ENCODE results near the gene JARID2.

JARID2 gene

DNA sequence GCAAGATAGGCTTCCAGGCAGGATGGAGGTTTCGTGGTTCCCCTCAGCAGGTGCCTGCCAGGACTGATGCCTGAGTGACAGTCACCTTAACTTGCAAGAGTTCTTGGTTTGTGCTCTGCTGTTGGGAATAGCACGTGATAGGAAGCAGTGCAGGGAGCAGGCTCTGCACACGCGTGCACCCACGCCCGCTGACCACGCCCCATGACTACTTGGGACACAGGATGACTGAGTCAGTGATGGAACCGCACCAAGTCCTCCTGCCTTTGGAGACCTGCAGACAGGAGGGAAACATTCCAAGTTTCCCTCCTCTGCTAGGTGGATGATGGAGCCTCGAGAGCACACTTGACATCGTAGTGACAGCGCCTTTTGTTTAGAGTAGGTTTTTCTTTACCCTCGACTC is 252.8 kb downstream of the JARID2 start:
- Histone ChIP-seq H3K27ac (ENCODE audit: extremely low read depth, low read depth, low read length) (no peak overlapping the region), H3K4me1 (ENCODE audit: control insufficient read depth, insufficient read depth, low read length) (0 out of 2 replicates have a peak, but pooled peaks cover 3% of the 10 kb centered on the region), H3K4me3 (ENCODE audit: low read depth, low read length) (no peak overlapping the region), H3K9me3 (ENCODE audit: control insufficient read depth, insufficient read depth, low read depth, low read length) (no peaks in the 10 kb centered on the region), H3K36me3 (ENCODE audit: control insufficient read depth in 2 of 2, insufficient read depth in 1 of 2, low read length in 2 of 2) (peaks cover 0 to 83% of the 10 kb centered on the region in 2 experiments; a peak in 1 of 3 replicates)
- POLR2A ChIA-PET, result no interaction called here
- TF ChIP-seq KLF1 (tag by site-specific recombination; IDR thresholded peaks at IDR 0.05) (peak; percentile 51), SCRT1 (tag by site-specific recombination; IDR thresholded peaks at IDR 0.05; ENCODE audit: borderline replicate concordance) (no peak)
- TF ChIP-seq, protein P1, sequence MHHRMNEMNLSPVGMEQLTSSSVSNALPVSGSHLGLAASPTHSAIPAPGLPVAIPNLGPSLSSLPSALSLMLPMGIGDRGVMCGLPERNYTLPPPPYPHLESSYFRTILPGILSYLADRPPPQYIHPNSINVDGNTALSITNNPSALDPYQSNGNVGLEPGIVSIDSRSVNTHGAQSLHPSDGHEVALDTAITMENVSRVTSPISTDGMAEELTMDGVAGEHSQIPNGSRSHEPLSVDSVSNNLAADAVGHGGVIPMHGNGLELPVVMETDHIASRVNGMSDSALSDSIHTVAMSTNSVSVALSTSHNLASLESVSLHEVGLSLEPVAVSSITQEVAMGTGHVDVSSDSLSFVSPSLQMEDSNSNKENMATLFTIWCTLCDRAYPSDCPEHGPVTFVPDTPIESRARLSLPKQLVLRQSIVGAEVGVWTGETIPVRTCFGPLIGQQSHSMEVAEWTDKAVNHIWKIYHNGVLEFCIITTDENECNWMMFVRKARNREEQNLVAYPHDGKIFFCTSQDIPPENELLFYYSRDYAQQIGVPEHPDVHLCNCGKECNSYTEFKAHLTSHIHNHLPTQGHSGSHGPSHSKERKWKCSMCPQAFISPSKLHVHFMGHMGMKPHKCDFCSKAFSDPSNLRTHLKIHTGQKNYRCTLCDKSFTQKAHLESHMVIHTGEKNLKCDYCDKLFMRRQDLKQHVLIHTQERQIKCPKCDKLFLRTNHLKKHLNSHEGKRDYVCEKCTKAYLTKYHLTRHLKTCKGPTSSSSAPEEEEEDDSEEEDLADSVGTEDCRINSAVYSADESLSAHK (tag by site-specific recombination; IDR thresholded peaks at IDR 0.05), result peak; percentile 88
- CTCF ChIA-PET, result interaction anchor here (0.6 kb wide), 1 partner anchor 125 kb away, joined by 4 read pairs; no protein-coding TSS in a partner anchor

DNA sequence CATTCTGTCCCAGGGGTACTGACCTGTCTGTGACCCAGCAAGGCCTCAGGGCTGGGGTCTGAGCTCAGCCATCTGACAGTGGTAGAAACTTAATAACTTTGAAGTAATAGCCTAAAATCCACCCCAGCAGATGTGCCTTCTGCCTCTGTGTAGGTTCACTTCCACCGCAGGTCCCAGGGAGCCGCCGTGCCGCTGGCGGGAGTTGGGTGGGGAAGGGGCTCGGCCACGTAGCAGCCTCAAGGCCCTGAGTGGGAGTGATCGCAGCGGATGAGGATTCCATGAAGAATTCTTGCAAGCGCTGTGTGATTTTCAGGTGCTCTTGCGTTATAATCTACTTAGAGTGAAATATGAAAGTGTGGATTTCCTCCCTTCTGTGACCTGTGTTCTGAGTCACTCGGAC is 253.3 kb downstream of the JARID2 start:
- ChIA-PET POLR2A (no interaction called here), CTCF (no interaction called here)
- Histone ChIP-seq H3K36me3 (ENCODE audit: control insufficient read depth in 2 of 2, insufficient read depth in 1 of 2, low read length in 2 of 2) (peaks cover 0 to 88% of the 10 kb centered on the region in 2 experiments; a peak in 1 of 3 replicates), H3K4me3 (ENCODE audit: low read depth, low read length) (no peak overlapping the region), H3K4me1 (ENCODE audit: control insufficient read depth, insufficient read depth, low read length) (peaks cover 4% of the 10 kb centered on the region; the same call in 1 of the 2 replicates), H3K9me3 (ENCODE audit: control insufficient read depth, insufficient read depth, low read depth, low read length) (no peaks in the 10 kb centered on the region), H3K27ac (ENCODE audit: extremely low read depth, low read depth, low read length) (no peak overlapping the region)
- TF ChIP-seq ZNF768 (tag by site-specific recombination; IDR thresholded peaks at IDR 0.05) (no peak), ZNF169 (tag by site-specific recombination; IDR thresholded peaks at IDR 0.05) (no peak), KLF8 (tag by site-specific recombination; IDR thresholded peaks at IDR 0.05) (no peak), ZBTB7A (tag by site-specific recombination; IDR thresholded peaks at IDR 0.05; ENCODE audit: low read depth) (no peak), ZNF146 (tag by site-specific recombination; IDR thresholded peaks at IDR 0.05) (no peak), ZNF548 (tag by site-specific recombination; IDR thresholded peaks at IDR 0.05) (no peak), MZF1 (tag by site-specific recombination; IDR thresholded peaks at IDR 0.05; ENCODE audit: borderline replicate concordance) (no peak), GLIS2 (tag by site-specific recombination; IDR thresholded peaks at IDR 0.05) (no peak), ZNF155 (tag by site-specific recombination; IDR thresholded peaks at IDR 0.05) (no peak), ZNF221 (tag by site-specific recombination; IDR thresholded peaks at IDR 0.05; ENCODE audit: borderline replicate concordance) (no peak)
- TF ChIP-seq, protein P2, sequence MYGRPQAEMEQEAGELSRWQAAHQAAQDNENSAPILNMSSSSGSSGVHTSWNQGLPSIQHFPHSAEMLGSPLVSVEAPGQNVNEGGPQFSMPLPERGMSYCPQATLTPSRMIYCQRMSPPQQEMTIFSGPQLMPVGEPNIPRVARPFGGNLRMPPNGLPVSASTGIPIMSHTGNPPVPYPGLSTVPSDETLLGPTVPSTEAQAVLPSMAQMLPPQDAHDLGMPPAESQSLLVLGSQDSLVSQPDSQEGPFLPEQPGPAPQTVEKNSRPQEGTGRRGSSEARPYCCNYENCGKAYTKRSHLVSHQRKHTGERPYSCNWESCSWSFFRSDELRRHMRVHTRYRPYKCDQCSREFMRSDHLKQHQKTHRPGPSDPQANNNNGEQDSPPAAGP (tag by site-specific recombination; IDR thresholded peaks at IDR 0.05), result no peak
- TF ChIP-seq, protein P3, sequence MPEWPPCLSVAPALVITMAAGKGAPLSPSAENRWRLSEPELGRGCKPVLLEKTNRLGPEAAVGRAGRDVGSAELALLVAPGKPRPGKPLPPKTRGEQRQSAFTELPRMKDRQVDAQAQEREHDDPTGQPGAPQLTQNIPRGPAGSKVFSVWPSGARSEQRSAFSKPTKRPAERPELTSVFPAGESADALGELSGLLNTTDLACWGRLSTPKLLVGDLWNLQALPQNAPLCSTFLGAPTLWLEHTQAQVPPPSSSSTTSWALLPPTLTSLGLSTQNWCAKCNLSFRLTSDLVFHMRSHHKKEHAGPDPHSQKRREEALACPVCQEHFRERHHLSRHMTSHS (tag by site-specific recombination; IDR thresholded peaks at IDR 0.05), result no peak
- TF ChIP-seq, protein P4, sequence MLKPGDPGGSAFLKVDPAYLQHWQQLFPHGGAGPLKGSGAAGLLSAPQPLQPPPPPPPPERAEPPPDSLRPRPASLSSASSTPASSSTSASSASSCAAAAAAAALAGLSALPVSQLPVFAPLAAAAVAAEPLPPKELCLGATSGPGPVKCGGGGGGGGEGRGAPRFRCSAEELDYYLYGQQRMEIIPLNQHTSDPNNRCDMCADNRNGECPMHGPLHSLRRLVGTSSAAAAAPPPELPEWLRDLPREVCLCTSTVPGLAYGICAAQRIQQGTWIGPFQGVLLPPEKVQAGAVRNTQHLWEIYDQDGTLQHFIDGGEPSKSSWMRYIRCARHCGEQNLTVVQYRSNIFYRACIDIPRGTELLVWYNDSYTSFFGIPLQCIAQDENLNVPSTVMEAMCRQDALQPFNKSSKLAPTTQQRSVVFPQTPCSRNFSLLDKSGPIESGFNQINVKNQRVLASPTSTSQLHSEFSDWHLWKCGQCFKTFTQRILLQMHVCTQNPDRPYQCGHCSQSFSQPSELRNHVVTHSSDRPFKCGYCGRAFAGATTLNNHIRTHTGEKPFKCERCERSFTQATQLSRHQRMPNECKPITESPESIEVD (tag by site-specific recombination; IDR thresholded peaks at IDR 0.05), result no peak
- TF ChIP-seq, protein P5, sequence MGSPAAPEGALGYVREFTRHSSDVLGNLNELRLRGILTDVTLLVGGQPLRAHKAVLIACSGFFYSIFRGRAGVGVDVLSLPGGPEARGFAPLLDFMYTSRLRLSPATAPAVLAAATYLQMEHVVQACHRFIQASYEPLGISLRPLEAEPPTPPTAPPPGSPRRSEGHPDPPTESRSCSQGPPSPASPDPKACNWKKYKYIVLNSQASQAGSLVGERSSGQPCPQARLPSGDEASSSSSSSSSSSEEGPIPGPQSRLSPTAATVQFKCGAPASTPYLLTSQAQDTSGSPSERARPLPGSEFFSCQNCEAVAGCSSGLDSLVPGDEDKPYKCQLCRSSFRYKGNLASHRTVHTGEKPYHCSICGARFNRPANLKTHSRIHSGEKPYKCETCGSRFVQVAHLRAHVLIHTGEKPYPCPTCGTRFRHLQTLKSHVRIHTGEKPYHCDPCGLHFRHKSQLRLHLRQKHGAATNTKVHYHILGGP (tag by site-specific recombination; IDR thresholded peaks at IDR 0.05), result no peak
- TF ChIP-seq, protein P6, sequence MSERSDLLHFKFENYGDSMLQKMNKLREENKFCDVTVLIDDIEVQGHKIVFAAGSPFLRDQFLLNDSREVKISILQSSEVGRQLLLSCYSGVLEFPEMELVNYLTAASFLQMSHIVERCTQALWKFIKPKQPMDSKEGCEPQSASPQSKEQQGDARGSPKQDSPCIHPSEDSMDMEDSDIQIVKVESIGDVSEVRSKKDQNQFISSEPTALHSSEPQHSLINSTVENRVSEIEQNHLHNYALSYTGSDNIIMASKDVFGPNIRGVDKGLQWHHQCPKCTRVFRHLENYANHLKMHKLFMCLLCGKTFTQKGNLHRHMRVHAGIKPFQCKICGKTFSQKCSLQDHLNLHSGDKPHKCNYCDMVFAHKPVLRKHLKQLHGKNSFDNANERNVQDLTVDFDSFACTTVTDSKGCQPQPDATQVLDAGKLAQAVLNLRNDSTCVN (tag by site-specific recombination; optimal IDR thresholded peaks at IDR 0.05), result no peak
- TF ChIP-seq, protein P7, sequence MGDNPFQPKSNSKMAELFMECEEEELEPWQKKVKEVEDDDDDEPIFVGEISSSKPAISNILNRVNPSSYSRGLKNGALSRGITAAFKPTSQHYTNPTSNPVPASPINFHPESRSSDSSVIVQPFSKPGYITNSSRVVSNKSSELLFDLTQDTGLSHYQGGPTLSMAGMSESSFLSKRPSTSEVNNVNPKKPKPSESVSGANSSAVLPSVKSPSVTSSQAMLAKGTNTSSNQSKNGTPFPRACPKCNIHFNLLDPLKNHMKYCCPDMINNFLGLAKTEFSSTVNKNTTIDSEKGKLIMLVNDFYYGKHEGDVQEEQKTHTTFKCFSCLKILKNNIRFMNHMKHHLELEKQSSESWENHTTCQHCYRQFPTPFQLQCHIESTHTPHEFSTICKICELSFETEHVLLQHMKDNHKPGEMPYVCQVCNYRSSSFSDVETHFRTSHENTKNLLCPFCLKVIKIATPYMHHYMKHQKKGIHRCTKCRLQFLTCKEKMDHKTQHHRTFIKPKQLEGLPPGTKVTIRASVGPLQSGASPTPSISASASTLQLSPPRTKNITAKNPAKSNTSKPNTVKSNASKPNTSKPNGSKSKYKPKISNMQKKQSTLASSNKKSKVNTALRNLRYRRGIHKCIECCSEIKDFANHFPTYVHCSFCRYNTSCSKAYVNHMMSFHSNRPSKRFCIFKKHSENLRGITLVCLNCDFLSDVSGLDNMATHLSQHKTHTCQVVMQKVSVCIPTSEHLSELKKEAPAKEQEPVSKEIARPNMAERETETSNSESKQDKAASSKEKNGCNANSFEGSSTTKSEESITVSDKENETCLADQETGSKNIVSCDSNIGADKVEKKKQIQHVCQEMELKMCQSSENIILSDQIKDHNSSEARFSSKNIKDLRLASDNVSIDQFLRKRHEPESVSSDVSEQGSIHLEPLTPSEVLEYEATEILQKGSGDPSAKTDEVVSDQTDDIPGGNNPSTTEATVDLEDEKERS (tag by site-specific recombination; IDR thresholded peaks at IDR 0.05), result no peak
